PC-3 (cell line): ENCODE results near the gene ARHGEF25. TPM values are rescaled to one million over a fixed set of nuclear protein-coding genes. Genes with fewer than 3 reads are reported as not detected.

ENCODE experiments used
- ATAC-seq: fragments of 200-7000 bp; cut with Tn5 transposase; 2 replicates; pipeline ENCODE4 v1.9.1; 2020; ENCODE audit warnings: mild to moderate bottlenecking, moderate library complexity
- BruUV-seq: library from RNA; stranded (reverse); fragments of 400-500 nt; replicated peaks from 2 replicates; lab custom pipeline; 2021; lab: Mats Ljungman, UMichigan
- CTCF ChIA-PET: fragments of 300-600 bp; sonication (Branson Sonifier 250); formaldehyde crosslinking; loops from one replicate; lab custom pipeline; 2022; ENCODE audit warnings: antibody characterized with exemption; lab: Charles Lee
- POLR2A ChIA-PET: fragments of 300-600 bp; sonication (Branson Sonifier 250); formaldehyde crosslinking; loops from one replicate; lab custom pipeline; 2022; ENCODE audit warnings: antibody characterized with exemption; ENCODE audit not compliant: unreplicated experiment; lab: Charles Lee
- DNase-seq: peaks from one replicate; pipeline ENCODE4 v3.0.0-alpha.2; 2015
- H2AFZ ChIP-seq: fragments of 300-600 bp; sonication (generic); 2 replicates; pipeline ENCODE4 v1.6.0; 2016; ENCODE audit warnings: antibody characterized with exemption, low read length
- H3F3A ChIP-seq: fragments of 300-600 bp; sonication (generic); one replicate; pipeline ENCODE4 v1.6.0; 2017; ENCODE audit warnings: antibody characterized with exemption, low read length, control low read depth, mild to moderate bottlenecking; ENCODE audit not compliant: unreplicated experiment
- H3K27ac ChIP-seq: fragments of 300-600 bp; sonication (generic); 2 replicates; pipeline ENCODE4 v1.5.1; 2016; ENCODE audit warnings: mild to moderate bottlenecking, low read length
- H3K27me3 ChIP-seq: fragments of 300-600 bp; sonication (generic); 2 replicates; pipeline ENCODE4 v1.6.1; 2016; ENCODE audit warnings: low read length, mixed read lengths
- H3K36me3 ChIP-seq: fragments of 300-600 bp; sonication (generic); 2 replicates; pipeline ENCODE4 v1.6.1; 2016; ENCODE audit warnings: low read depth, mixed run types, low read length, mixed read lengths
- H3K4me1 ChIP-seq: fragments of 300-600 bp; sonication (generic); 2 replicates; pipeline ENCODE4 v1.5.1; 2016; ENCODE audit warnings: low read length; ENCODE audit not compliant: insufficient read depth
- H3K4me2 ChIP-seq: fragments of 300-600 bp; sonication (generic); 2 replicates; pipeline ENCODE4 v1.6.0; 2016; ENCODE audit warnings: low read length
- H3K4me3 ChIP-seq: fragments of 300-600 bp; sonication (generic); 2 replicates; pipeline ENCODE4 v1.5.1; 2016; ENCODE audit warnings: mild to moderate bottlenecking, low read length, mixed read lengths
- H3K79me2 ChIP-seq: fragments of 300-600 bp; sonication (generic); 2 replicates; pipeline ENCODE4 v1.6.1; 2017; ENCODE audit warnings: low read length, mixed read lengths
- H3K9ac ChIP-seq: fragments of 300-600 bp; sonication (generic); 2 replicates; pipeline ENCODE4 v1.6.0; 2016; ENCODE audit warnings: mild to moderate bottlenecking, low read length
- H3K9me2 ChIP-seq: fragments of 300-600 bp; sonication (generic); replicated peaks from 2 replicates; pipeline ENCODE4 v1.6.1; 2016; ENCODE audit warnings: mixed run types, low read length, mixed read lengths
- H3K9me3 ChIP-seq: fragments of 300-600 bp; sonication (generic); 2 replicates; pipeline ENCODE4 v1.6.1; 2016; ENCODE audit warnings: low read length, mixed read lengths
- H4K20me1 ChIP-seq: fragments of 300-600 bp; sonication (generic); 2 replicates; pipeline ENCODE4 v1.6.1; 2016; ENCODE audit warnings: low read length, mixed read lengths
- CTCF ChIP-seq: fragments of 300-600 bp; sonication (generic); conservative IDR thresholded peaks from 2 replicates; pipeline ENCODE4 v1.5.1; 2017; ENCODE audit warnings: antibody characterized with exemption, low read depth, mild to moderate bottlenecking, low read length
- EZH2 ChIP-seq: fragments of 300-600 bp; sonication (generic); IDR thresholded peaks from one replicate; pipeline ENCODE4 v1.6.1; 2017; ENCODE audit warnings: antibody characterized with exemption, mild to moderate bottlenecking, low read length; ENCODE audit not compliant: unreplicated experiment
- EZH2phosphoT487 ChIP-seq: fragments of 300-600 bp; sonication (generic); IDR thresholded peaks from 2 replicates; pipeline ENCODE4 v1.6.1; 2018; ENCODE audit warnings: mild to moderate bottlenecking, antibody characterized with exemption, low read length, borderline replicate concordance
- intact Hi-C: fragments of 100-400 bp; cut with micrococcal nuclease; formaldehyde crosslinking; loops from 2 replicates; pipeline ENCODE4 v1.9.0; 2023
- total RNA-seq: library from RNA; depleted of rRNA; stranded (reverse); fragments of >200 nt; gene quantifications from 2 replicates; pipeline ENCODE4 v1.2.3, GENCODE V29; 2014

ARHGEF25 gene
- total RNA-seq, 1 experiment from 2014 or later = 10.0 TPM

GRCh38 chr12:57584050-57584449 is 27.2 kb upstream of the ARHGEF25 start:
- POLR2A ChIA-PET = no interaction called here

GRCh38 chr12:57584690-57585089 is 26.5 kb upstream of the ARHGEF25 start:
- H4K20me1 ChIP-seq = no peaks in the 10 kb centered on the region
- no peaks in the 10 kb centered on the region for H3K9me3 ChIP-seq
- H3K4me2 ChIP-seq = no peak overlapping the region
- no peak overlapping the region for H3K9ac ChIP-seq
- no peak overlapping the region for H3K4me3 ChIP-seq
- no peaks in the 10 kb centered on the region for H3F3A ChIP-seq
- ATAC-seq (no peak), DNase-seq (no peak)
- no peaks in the 10 kb centered on the region for H3K27me3 ChIP-seq
- ChIA-PET CTCF (interaction anchor here (0.6 to 1.1 kb wide), 2 partner anchors 36 to 56 kb away, joined by 4 to 6 read pairs; no protein-coding TSS in a partner anchor), POLR2A (interaction anchor here (0.6 kb wide), 1 partner anchor 41 kb away, joined by 3 read pairs; no protein-coding TSS in a partner anchor)
- no peaks in the 10 kb centered on the region for H3K79me2 ChIP-seq
- BruUV-seq = no TSS peak
- no peaks in the 10 kb centered on the region for H3K9me2 ChIP-seq
- TF ChIP-seq EZH2phosphoT487 (no peak), CTCF (no peak), EZH2 (no peak)
- intact Hi-C loops = loop anchor here (5.0 kb wide), 1 partner anchor 108 kb away; the partner anchor contains the start of gene OS9
- no peak overlapping the region for H2AFZ ChIP-seq
- H3K27ac ChIP-seq = no peak overlapping the region
- H3K4me1 ChIP-seq = peaks cover 6% of the 10 kb centered on the region
- H3K36me3 ChIP-seq = no peaks in the 10 kb centered on the region

More at GRCh38 chr12:57584050-57584449, 27.2 kb upstream of the ARHGEF25 start:
- Histone ChIP-seq H2AFZ (no peak overlapping the region), H4K20me1 (no peaks in the 10 kb centered on the region), H3F3A (no peaks in the 10 kb centered on the region), H3K9me2 (no peaks in the 10 kb centered on the region), H3K27ac (no peak overlapping the region), H3K4me3 (no peak overlapping the region), H3K36me3 (no peaks in the 10 kb centered on the region), H3K27me3 (no peaks in the 10 kb centered on the region), H3K4me1 (peaks cover 9% of the 10 kb centered on the region), H3K4me2 (no peak overlapping the region), H3K9me3 (no peaks in the 10 kb centered on the region), H3K9ac (no peak overlapping the region), H3K79me2 (no peaks in the 10 kb centered on the region)
- no peak for TF ChIP-seq EZH2phosphoT487
- TF ChIP-seq EZH2 = no peak
- no peak for TF ChIP-seq CTCF
- BruUV-seq = no TSS peak
- intact Hi-C loops = loop anchor here (5.0 kb wide), 1 partner anchor 108 kb away; the partner anchor contains the start of gene OS9
- no peak for DNase-seq
- CTCF ChIA-PET = interaction anchor here (0.6 to 1.3 kb wide), 2 partner anchors 9 to 56 kb away, joined by 5 to 6 read pairs; no protein-coding TSS in a partner anchor
- no peak for ATAC-seq

- TF ChIP-seq EZH2phosphoT487 = no peak
- no peak for TF ChIP-seq EZH2
- no peak for TF ChIP-seq CTCF
- Histone ChIP-seq H3K9me2 (no peaks in the 10 kb centered on the region), H3K27me3 (no peaks in the 10 kb centered on the region), H3F3A (no peaks in the 10 kb centered on the region), H3K4me3 (no peak overlapping the region), H2AFZ (no peak overlapping the region), H3K4me2 (no peak overlapping the region), H3K9ac (no peak overlapping the region), H3K27ac (no peak overlapping the region), H3K9me3 (no peaks in the 10 kb centered on the region), H4K20me1 (no peaks in the 10 kb centered on the region), H3K79me2 (no peaks in the 10 kb centered on the region), H3K36me3 (no peaks in the 10 kb centered on the region), H3K4me1 (peaks cover 1% of the 10 kb centered on the region; the same call in 1 of the 2 replicates)
- ChIA-PET CTCF (interaction anchor here (1.1 kb wide), 1 partner anchor 36 kb away, joined by 4 read pairs; no protein-coding TSS in a partner anchor), POLR2A (interaction anchor here (0.6 kb wide), 1 partner anchor 41 kb away, joined by 3 read pairs; no protein-coding TSS in a partner anchor)
- intact Hi-C loops = no loop called here
- no TSS peak for BruUV-seq
- ATAC-seq (no peak), DNase-seq (no peak)
These were observed 26.1 kb upstream of the ARHGEF25 start for GRCh38 chr12:57585156-57585555.
